Right ventricle myocardium superior (tissue), 1 donor: Measurements from ENCODE around the gene EMC10. TPM values are rescaled to one million over a fixed set of nuclear protein-coding genes. Genes with fewer than 3 reads are reported as not detected.

Source experiments
- ATAC-seq: fragments of 200-7000 bp; cut with Tn5 transposase; one replicate; pipeline ENCODE4 v1.9.1; 2020; ENCODE audit warnings: mild to moderate bottlenecking; ENCODE audit not compliant: poor library complexity
- DNase-seq: peaks from one replicate; pipeline ENCODE4 v3.0.0-alpha.2; 2020
- intact Hi-C: fragments of 100-400 bp; cut with DNase I; formaldehyde crosslinking; loops from one replicate; pipeline ENCODE4 v1.11.2; 2022
- total RNA-seq: library from RNA; stranded (reverse); fragmentation: NEBNext Ultra II Directional; extraction: Animal tissue kit (Norgen Biotek cat#: 25700); gene quantifications from one replicate; pipeline ENCODE4 v1.2.1, GENCODE V29; 2021
- donor health status: DM: no; HTN: yes; CAD: no; lungs with severe emphysema.

Gene EMC10
- total RNA-seq, 1 donor from 2014 or later = 68.7 TPM

DNA sequence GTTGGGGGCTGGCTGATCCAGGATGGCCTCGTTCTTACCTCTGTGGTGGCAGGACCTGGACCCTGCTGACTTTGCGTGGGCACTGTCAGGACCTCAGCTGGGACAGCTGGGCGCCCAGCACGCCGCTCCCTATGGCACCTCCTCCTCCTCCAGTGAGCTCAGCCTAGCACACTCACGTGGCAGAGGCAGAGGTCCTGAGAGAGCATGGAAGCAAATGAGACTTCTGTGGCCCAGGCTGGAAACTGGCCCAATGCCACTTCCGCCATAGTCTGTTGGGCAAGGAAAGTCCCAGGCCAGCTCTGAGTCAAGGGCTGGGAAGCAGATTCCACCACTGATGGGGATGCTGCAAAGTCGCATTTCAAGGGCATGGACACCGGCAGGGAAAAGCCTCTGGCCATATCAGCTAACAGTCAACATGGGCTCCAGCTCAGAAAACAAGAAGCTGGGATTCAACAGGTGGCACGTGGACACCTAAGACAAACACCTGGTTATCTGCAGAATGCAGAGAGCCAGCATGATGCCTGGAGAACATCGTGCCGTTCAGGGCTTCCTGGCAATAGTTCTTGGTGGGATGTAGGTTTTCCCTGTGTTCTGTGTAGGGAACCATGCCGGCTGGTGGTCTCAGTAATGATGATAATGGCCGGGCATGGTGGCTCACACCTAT lies 26.9 kb upstream of the EMC10 start:
- intact Hi-C loops = no loop called here
- no peak for DNase-seq

DNA sequence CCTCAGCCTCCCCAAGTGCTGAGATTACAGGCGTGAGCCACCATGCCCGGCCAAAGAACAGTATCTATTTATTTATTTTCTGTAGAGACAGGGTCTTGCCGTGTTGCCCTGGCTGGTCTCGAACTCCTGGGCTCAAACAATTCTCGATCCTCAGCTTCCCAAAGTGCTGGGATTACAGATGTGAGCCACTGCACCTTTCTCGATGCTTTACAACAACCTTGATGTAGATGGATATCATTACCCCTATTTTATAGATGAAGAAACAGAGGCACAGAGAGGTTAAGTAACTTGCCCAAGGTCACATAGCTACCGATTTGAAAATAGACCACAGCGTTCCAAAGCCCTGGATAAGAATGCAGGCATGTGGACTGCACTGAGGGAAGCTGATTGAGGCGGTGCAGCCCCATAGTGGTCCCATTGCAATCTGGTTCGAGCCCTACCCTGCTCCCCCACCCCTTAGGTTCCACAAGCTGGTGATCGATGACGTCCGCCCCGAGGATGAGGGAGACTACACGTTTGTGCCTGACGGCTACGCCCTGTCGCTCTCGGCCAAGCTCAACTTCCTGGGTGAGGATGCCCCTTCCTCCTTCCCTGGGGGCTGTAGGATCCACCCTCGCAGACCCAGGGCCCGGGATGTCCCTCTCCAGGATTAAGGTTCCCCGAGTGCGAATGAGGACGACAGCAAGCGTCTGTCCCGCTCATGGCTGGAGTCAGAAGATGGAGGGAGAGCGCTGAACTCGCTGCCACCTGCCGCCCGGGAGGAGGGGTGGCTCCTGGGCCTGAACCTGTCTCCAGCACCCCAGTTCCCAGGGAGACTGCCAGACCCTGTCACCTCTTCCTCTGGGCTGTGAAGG lies 25.7 kb upstream of the EMC10 start:
- ATAC-seq = no peak
- no peak for DNase-seq
- intact Hi-C loops = no loop called here

More for the DNA sequence above, 26.9 kb upstream of the EMC10 start:
- no peak for ATAC-seq

DNA sequence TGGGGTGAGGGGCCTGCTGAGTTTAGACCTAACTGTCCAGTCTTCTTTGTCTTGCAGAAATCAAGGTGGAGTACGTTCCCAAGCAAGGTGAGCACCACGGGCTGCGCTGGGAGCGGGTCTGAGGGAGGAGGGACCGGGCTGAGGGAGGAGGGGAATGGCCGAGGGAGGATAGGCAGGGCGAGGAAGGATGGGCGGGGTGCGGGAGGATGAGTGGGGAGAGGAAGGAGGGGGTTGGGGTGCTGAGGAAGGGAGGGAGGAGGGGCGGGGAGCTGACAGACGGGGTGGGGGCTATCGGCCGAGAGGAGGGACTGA lies 25.1 kb upstream of the EMC10 start:
- DNase-seq (no peak), ATAC-seq (no peak)
- intact Hi-C loops = no loop called here

DNA sequence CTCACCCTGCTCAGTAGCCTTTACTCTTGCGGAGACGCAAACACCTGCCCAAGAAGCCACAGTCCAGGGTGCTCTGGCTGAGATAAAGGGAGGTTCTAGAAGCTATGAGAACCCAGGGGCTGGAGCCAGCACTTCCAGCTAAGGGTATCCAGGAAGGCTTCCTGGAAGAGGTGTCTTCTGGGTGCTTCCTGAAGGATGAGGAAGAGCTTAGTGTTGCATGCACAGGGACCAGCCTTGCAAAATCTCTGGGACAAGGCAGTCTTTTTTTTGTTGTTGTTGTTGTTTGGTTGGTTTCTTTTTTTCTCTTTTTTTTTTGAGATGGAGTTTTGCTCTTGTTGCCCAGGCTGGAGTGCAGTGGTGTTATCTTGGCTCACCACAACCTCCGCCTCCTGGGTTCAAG lies 23.1 kb upstream of the EMC10 start:
- ATAC-seq = no peak
- no peak for DNase-seq
- intact Hi-C loops = no loop called here

DNA sequence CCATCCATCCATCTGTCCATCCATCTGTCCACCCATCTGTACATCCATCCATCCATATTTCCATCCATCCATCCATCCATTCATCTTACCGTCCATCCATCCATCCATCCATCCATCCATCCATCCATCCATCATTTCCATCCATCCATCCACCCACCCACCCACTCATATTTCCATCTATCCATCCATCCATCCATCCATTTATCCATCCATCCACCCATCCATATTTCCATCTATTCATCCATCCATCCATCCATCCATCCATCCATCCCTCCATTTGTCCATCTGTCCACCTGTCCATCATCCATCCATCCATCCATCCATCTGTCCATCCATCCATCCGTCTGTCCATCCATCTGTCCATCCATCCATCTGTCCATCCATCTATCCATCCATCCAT lies 20.3 kb upstream of the EMC10 start:
- intact Hi-C loops = no loop called here
- DNase-seq (no peak), ATAC-seq (no peak)

DNA sequence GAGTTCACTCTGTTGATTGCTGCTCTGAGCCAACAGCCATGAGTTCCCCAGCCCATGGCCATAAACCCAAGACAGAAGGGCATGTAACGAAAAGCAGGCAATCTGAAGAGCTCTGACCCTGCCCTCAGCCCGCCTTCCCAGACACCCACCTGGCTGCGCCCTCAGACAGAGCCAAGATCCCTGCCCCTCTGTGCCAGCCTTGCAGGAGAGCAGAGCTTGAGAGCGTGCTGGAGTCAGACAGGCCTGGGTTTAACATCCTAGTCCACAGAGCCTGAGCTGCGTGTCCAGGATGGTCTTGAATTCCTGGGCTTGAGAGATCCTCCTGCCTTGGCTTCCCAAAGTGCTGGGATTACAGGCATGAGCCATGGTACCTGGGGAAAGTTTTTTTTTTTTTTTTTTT lies 19.0 kb upstream of the EMC10 start:
- intact Hi-C loops = no loop called here
- DNase-seq (no peak), ATAC-seq (no peak)

DNA sequence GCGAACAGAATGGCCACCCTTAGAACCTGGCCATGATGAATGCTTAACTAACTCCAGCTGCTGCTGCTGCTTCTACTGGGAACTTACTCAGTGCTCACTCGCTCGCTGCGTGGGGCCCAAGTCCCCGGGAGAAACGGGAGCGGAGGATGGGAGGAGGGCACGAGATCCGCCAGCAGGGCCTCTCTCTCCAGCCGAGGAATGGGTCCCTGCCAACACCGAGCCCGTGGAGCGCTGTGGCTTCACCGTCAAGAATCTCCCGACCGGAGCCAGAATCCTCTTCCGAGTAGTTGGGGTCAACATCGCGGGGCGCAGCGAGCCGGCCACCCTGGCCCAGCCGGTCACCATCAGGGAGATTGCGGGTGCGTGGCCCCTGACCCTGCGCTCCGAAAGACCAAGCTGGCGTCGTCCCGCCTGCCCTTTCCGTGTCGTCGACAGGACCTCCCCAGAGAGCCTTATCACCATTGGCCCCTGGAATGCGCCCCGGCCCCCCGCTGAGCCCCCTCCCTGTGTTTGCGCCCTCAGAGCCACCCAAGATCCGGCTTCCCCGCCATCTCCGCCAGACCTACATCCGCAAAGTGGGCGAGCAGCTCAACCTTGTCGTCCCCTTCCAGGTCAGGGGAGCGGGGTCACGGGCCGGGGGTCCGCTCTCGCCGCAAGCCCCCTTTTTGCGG lies 17.8 kb upstream of the EMC10 start:
- intact Hi-C loops = no loop called here
- DNase-seq = no peak
- no peak for ATAC-seq

DNA sequence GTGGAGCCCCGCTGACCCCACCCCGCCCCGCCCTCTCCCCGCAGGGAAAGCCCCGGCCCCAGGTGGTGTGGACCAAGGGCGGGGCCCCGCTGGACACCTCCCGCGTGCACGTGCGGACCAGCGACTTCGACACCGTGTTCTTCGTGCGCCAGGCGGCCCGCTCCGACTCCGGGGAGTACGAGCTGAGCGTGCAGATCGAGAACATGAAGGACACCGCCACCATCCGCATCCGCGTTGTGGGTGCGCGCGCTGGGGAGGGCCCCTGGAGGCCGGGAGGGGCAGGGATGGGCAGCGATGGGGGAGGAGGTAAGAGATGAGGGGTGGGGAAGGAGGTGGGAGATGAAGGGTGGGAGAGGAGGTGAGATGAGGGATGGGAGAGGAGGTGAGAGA lies 17.2 kb upstream of the EMC10 start:
- intact Hi-C loops = no loop called here
- ATAC-seq = no peak
- DNase-seq = no peak

DNA sequence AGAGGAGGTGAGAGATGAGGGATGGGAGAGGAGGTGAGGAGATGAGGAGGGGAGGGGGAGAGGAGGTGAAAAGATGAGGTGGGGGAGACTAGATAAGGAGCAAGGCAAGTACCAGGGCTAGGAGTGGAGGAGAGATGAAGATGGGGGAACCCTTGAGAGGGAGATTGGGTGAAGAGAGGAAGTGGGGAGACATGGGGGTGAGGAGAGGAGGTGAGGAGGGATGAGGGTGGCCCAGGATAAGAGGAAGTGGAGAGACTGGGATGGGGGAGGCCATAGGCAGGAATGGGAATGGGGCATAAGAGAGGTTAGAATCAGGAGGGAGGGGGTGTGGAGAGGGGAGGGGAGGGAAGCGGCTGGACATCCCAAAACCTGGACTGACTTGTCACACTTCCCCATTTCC lies 16.7 kb upstream of the EMC10 start:
- ATAC-seq (no peak), DNase-seq (no peak)
- intact Hi-C loops = loop anchor here (5.0 kb wide), 1 partner anchor 92 kb away; the partner anchor contains the start of gene NAPSA

DNA sequence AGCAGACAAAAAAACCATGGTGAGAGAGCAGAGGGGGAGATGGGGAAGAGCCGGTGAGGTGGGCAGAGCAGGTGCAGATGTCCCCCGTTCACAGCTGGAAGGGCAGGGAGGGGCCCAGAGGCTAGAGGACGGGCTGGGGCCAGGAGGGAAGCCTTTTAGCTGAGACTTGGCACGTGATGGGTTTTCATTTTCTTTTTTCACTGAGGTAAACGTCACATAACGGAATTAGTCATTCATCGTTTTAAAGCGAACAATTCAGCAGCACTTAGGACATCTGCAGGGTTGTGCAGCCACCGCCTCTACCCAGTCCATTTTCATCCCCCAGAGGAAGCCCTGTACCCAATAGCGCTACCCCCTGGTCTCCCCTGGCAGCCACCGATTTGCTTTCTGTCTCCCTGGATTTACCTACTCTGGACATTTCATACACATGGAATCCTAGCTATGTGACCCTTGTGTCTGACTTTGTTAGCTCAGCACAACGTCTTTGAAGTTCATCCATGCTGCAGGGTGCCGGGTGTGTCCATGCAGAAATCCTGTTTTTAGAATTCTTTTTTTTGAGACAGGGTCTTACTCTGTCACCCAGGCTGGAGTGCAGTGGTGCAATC lies 16.0 kb upstream of the EMC10 start:
- DNase-seq = no peak
- intact Hi-C loops = loop anchor here (5.0 kb wide), 1 partner anchor 93 kb away; the partner anchor contains the start of gene NAPSA
- ATAC-seq = no peak

DNA sequence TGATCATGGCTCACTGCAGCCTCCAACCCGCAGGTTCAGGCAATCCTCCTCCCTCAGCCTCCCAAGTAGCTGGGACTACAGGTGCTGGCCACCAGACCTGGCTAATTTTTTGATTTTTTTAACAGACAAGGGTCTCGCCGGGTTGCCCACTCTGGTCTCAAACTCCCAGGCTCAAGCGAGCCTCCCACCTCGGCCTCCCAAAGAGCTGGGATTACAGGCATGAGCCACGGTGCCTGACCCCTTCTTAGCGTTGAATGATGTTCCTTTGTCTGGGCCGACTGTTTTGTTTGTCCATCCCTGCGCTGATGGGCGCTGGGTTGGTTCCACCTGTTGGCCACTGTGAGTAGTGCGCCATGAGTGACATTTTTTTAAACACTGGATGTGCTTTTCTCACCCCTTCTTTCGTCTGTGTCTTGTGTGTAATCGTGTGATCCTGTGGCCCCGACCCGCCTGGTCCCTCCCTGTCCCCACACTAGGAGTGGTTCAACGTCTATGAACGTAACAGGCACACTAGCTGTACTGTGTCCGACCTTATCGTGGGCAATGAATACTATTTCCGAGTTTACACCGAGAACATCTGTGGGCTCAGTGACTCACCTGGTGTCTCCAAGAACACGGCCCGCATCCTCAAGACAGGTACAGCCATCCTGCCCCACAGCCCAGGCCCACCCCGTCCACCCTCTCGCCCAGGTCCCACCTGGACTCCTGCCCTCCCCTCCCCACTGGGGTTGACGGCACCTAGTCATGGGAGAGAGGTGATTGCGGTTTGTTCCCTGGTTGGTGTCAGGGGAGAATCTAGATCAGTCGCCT lies 15.0 kb upstream of the EMC10 start:
- peak; percentile 60 for DNase-seq
- peak; percentile 86 for ATAC-seq
- intact Hi-C loops = loop anchor here (5.0 kb wide), 1 partner anchor 94 kb away; the partner anchor contains the start of gene NAPSA

DNA sequence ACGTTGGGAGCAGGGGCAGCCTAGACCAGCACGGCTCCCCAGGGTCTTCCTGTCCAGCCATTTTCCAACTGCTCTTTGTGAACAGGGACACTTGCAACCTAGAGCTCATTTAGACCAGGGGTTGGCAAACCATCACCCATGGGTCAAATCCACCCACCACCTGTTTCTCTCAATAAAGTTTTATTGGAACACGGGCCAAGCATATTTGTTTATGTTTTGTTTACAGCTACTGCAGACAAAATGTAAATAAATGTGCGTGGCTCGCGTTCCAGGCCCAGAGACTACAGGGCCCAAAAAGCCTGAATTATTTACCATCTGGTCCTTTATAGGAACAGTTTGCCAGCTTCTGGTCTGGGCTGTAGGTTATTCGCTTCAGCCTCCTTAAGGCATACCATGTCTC lies 13.3 kb upstream of the EMC10 start:
- no peak for DNase-seq
- ATAC-seq = no peak
- intact Hi-C loops = loop anchor here (5.0 kb wide), 1 partner anchor 96 kb away; the partner anchor contains the start of gene NAPSA

DNA sequence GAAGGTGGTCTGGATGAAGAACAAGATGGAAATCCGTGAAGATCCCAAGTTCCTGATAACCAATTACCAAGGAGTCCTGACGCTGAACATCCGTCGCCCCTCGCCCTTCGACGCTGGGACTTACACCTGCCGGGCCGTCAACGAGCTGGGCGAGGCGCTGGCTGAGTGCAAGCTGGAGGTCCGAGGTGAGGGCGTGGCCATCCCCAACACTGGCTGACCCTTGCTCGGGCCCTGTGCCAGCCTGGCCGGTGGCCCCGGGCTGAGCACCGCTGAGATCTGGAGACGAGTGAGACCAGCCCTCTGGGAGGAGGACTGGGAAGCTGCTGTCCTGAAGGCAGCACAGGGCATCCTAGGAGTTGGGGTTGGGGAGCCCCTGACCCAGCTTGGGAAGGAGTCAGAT lies 12.0 kb upstream of the EMC10 start:
- DNase-seq (no peak), ATAC-seq (no peak)
- intact Hi-C loops = loop anchor here (5.0 kb wide), 1 partner anchor 97 kb away; the partner anchor contains the start of gene NAPSA

DNA sequence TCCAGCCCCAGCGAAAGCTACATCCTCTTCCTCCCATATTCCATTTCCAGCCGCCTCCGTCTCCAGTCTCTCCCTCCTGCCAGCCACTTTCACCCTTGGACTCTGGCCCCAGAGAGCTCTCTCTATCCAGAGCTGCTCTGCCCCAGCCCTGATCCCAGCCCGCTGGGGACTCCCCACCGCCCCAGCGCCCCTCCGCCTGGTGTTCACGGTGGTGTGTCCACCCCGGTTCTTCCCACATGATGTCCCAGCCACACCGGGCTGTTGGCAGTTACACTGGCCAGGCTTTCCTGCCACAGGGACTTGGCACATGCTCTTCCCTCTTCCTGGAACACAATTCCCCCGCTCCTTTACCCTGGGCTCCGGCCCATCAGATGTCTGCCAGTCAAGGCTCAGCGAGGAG lies 11.3 kb upstream of the EMC10 start:
- ATAC-seq = no peak
- intact Hi-C loops = loop anchor here (5.0 kb wide), 1 partner anchor 98 kb away; the partner anchor contains the start of gene NAPSA

DNA sequence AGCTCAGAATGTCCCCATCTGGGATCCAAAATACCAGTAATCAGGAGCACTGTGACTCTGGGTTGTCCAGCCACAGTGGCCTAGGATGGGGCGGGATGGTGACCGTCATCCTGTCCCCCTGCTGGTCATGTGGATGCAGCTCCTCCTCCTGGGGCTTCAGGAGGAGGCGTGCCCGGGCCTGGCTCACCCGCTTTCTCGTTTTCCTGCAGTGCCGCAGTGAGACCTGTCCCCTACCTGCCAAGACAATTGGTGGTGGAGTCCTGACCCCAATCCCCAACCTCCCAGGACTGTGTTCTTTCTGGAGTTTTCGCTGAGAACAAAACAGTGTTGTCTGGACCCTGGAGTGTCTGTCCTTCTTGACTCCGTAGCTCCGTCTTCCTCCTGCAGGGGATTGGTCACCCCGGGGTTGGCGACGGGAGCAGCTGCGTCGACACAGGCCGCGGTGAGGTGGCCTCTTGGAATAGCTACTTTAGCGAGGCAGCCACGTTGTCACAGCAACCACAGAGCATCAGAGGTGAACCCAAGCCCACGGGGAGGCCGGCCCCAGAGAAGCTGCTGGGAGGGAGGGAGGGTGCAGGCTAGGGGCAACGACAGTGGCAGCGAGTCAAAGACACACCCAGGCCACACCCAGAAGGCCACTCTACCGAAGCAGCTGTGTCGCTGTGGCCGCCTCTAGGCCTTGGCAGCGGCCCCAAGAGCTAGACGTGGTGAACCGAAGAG lies 10.2 kb upstream of the EMC10 start:
- DNase-seq (no peak), ATAC-seq (no peak)
- intact Hi-C loops = no loop called here

More for the DNA sequence above, 11.3 kb upstream of the EMC10 start:
- no peak for DNase-seq

DNA sequence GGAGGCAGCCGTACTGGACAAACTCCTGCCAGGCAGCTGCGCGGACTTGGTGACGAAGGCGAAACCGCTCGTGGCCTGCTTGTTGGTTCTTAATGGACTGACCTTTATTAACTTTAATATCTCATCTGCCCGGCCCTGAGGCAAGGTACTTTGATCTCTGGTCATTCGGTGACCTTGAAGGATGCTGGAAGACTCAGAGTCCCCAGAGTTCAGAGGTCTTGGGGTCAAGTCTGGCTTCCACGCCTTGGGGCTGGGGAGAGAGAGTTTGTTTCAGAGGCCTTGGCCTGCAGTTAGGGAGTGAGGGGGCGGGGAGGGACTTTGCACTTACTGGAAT lies 9.6 kb upstream of the EMC10 start:
- intact Hi-C loops = no loop called here
- ATAC-seq (no peak), DNase-seq (no peak)

DNA sequence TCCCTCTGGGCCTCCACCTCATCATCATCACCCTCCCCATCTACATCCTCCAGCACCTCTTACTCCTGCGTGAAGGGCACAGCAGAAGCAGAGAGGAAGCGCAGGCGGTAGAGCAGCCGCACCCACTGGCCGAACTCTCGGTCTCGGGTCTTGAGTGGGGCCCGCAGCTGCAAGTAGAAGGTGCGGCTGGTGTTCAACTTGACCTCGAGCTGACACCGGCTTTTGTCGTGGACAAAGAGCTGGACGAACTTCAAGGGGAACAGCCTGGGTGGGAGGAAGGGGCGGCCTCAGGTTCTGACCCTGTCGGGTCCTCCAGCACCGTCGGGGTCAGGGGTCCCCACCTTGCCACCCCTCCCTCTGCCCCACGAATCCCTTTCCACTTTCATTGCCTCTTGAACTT lies 8.7 kb upstream of the EMC10 start:
- intact Hi-C loops = no loop called here
- no peak for DNase-seq
- no peak for ATAC-seq

DNA sequence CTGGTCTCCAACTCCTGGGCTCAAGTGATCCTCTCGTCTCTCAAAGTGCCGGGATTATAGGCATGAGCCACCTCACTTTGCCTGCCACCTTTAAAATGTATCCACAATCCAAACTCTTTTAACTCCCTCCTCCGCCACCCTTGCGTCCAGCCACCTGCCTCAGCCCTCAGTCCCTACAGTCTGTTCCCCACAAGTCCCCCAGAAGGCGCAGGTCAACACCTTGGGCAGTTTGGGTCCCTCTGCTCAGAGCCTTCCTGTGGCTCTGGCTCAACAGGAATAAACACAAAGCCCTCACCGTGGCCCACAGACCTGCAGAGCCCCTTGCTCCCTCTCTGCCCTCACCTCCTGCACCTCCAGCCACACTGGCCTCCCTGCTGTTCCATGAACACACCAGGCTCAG lies 7.5 kb upstream of the EMC10 start:
- DNase-seq (no peak), ATAC-seq (no peak)
- intact Hi-C loops = no loop called here
